Renal pelvis (tissue), 3 donors: ENCODE results near the gene ZNF3. TPM values are rescaled to one million over a fixed set of nuclear protein-coding genes. Genes with fewer than 3 reads are reported as not detected.

ENCODE experiments used
- polyA plus RNA-seq, 3 donors: library from polyadenylated mRNA; unstranded; fragments of 120-200 nt; gene quantifications; one replicate each; pipeline ENCODE4 v1.2.1, GENCODE V29; 2013; ENCODE audit not compliant: insufficient read length in 3 of 3

The ZNF3 gene
- polyA plus RNA-seq, 3 donors = 50.5 to 58.6 (median 57.8) TPM

Other genes with a start within 250 kb of the ZNF3 start
- gene OR2AE1, start 204.7 kb downstream of the ZNF3 start, polyA plus RNA-seq = under 1 TPM in 1 of 3 donors, not detected in 2; 0.27 TPM
- 10 to 100 TPM; 30.1 to 39.5 (median 31.1) TPM for gene TRIM4, start 162.2 kb downstream of the ZNF3 start, polyA plus RNA-seq
- gene GJC3, start 152.1 kb downstream of the ZNF3 start, polyA plus RNA-seq = 1 to 10 TPM in 1 of 3 donors, under 1 TPM in 2; 0.86 to 1.7 (median 0.95) TPM
- 10 to 100 TPM; 62.6 to 70.1 (median 68.7) TPM for gene AZGP1, start 105.7 kb downstream of the ZNF3 start, polyA plus RNA-seq
- gene ZKSCAN1, start 66.1 kb downstream of the ZNF3 start, polyA plus RNA-seq = 10 to 100 TPM; 42.4 to 68.8 (median 63.1) TPM
- 10 to 100 TPM; 22.8 to 27.1 (median 23.3) TPM for gene ZSCAN21, start 31.9 kb downstream of the ZNF3 start, polyA plus RNA-seq
- gene COPS6, start 7.2 kb upstream of the ZNF3 start, polyA plus RNA-seq = 100 to 1,000 TPM; 133 to 137 (median 135) TPM
- 100 to 1,000 TPM; 166 to 180 (median 170) TPM for gene MCM7, start 19.7 kb upstream of the ZNF3 start, polyA plus RNA-seq
- gene AP4M1, start 19.9 kb upstream of the ZNF3 start, polyA plus RNA-seq = 10 to 100 TPM; 33.4 to 39.4 (median 39.0) TPM
- gene TAF6, start 37.6 kb upstream of the ZNF3 start, polyA plus RNA-seq = 10 to 100 TPM; 65.8 to 72.3 (median 69.2) TPM
- 10 to 100 TPM; 39.3 to 43.0 (median 41.5) TPM for gene CNPY4, start 37.9 kb upstream of the ZNF3 start, polyA plus RNA-seq
- gene MBLAC1, start 45.2 kb upstream of the ZNF3 start, polyA plus RNA-seq = 1 to 10 TPM; 1.7 to 2.6 (median 2.0) TPM
- 100 to 1,000 TPM; 116 to 136 (median 129) TPM for gene LAMTOR4, start 67.2 kb upstream of the ZNF3 start, polyA plus RNA-seq
- gene TRAPPC14, start 77.0 kb upstream of the ZNF3 start, polyA plus RNA-seq = 10 to 100 TPM; 21.0 to 27.1 (median 24.7) TPM
- gene GAL3ST4, start 86.9 kb upstream of the ZNF3 start, polyA plus RNA-seq = 1 to 10 TPM; 5.8 to 6.0 (median 5.9) TPM
- 10 to 100 TPM; 13.6 to 16.6 (median 14.0) TPM for gene GPC2, start 95.7 kb upstream of the ZNF3 start, polyA plus RNA-seq
- gene STAG3, start 96.2 kb upstream of the ZNF3 start, polyA plus RNA-seq = 10 to 100 TPM; 10.2 to 33.4 (median 30.1) TPM
- gene PVRIG, start 138.2 kb upstream of the ZNF3 start, polyA plus RNA-seq = 1 to 10 TPM; 2.0 to 9.2 (median 8.1) TPM
- gene SPDYE3, start 226.0 kb upstream of the ZNF3 start, polyA plus RNA-seq = 10 to 100 TPM in 1 of 3 donors, 1 to 10 TPM in 2; 6.4 to 10.4 (median 8.1) TPM